SU-DHL-6 (cell line): ENCODE data around the gene CTNNBIP1.

ENCODE experiments used
- CTCF ChIP-seq: fragments of 200-600 bp; sonication (generic); IDR thresholded peaks from one replicate; pipeline ENCODE4 v1.5.1; 2017; ENCODE audit warnings: antibody characterized with exemption, mild to moderate bottlenecking, low read length, moderate library complexity; ENCODE audit not compliant: insufficient read depth, poor library complexity, severe bottlenecking
- EZH2phosphoT487 ChIP-seq: fragments of 200-600 bp; sonication (generic), shearing (Covaris generic); conservative IDR thresholded peaks from 2 replicates; pipeline ENCODE4 v1.6.1; 2018; ENCODE audit warnings: mild to moderate bottlenecking, antibody characterized with exemption, low read length, moderate library complexity, mixed read lengths

GRCh38 chr1:9890224-9890731 is 19.8 kb downstream of the CTNNBIP1 start:
- TF ChIP-seq CTCF (no peak), EZH2phosphoT487 (no peak)
